ENCODE results near the gene EFNA4. TPM values are rescaled to one million over a fixed set of nuclear protein-coding genes. Genes with fewer than 3 reads are reported as not detected.
"Not testable (repeated sequence)": the region's sequence is repeated elsewhere in the genome, so short reads cannot be mapped to it uniquely, and the experiment has no call there.

EFNA4 gene
- total RNA-seq, 1 experiment from 2014 or later: 14.5 TPM

DNA sequence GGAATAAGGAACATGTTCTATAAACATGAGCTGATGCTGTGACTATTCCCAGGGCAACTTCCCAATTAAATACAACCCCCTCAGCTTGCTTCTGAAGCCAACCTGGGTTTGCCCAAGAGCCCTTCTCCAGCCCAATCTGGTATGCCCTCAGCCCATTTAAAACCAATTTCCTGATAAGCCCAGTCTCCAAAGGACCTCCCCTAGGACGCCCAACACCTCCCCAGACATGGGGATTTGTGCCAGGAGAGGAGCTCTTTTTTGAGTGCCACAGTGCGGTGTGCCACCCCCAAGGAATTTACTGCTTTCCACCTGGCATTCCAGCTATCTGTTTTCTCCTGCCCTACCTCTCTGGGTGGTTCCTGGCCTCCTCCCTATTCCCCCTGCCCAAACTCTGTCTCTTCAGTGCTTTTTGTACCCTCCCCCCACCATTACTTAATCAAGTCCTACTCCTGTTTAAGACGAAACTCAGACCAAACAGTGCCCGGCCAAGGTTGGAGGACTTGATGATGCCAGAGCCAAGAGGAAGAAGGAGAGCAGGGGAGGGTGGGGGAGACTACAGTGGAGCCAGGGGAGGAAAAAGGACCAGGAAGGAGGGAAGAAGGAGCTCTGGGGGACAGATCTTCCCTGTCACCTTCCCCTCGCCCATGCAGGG is 52.7 kb downstream of the EFNA4 start:
- Histone ChIP-seq H3K9me3 (ENCODE audit: low read length) (no peaks in the 10 kb centered on the region), H3K36me3 (ENCODE audit: insufficient read depth, low read length) (no peaks in the 10 kb centered on the region), H4K20me1 (ENCODE audit: insufficient read depth, low read depth, low read length) (no peaks in the 10 kb centered on the region), H3K4me2 (ENCODE audit: low read depth, low read length, poor library complexity, severe bottlenecking) (no peak overlapping the region), H3K9me2 (replicated peaks; ENCODE audit: insufficient read depth, low read length) (no peaks in the 10 kb centered on the region), H3K27me3 (ENCODE audit: low read length) (no peaks in the 10 kb centered on the region), H3K4me3 (ENCODE audit: low read length) (no peak overlapping the region), H3K79me2 (ENCODE audit: low read length) (no peaks in the 10 kb centered on the region), H3K4me1 (ENCODE audit: low read length) (no peaks in the 10 kb centered on the region), H3K9ac (ENCODE audit: low read length) (no peak overlapping the region), H2AFZ (ENCODE audit: low read length) (no peak overlapping the region), H3K27ac (ENCODE audit: low read length) (no peak overlapping the region)
- DNase-seq: no peak

DNA sequence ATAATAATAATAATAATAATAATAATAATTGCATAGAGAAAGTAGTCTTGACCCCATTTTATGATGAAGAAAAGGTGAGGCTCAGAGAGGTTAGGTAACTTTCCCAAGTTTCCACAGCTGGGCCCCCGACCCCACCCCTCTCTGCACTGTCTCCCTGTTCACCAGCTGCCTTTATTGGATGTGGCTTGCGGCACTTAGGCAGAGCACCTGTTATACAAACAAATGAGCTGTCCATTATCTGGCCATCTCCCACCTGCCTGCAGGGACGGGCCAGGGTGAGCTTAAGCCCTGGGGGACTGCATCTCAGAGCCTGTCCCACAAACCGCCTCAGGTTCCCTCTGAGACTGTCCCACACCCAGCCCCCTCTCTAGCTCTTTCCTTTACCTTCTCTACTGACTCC is 54.1 kb downstream of the EFNA4 start:
- no peak overlapping the region for H3K4me2 ChIP-seq (ENCODE audit: low read depth, low read length, poor library complexity, severe bottlenecking)

DNA sequence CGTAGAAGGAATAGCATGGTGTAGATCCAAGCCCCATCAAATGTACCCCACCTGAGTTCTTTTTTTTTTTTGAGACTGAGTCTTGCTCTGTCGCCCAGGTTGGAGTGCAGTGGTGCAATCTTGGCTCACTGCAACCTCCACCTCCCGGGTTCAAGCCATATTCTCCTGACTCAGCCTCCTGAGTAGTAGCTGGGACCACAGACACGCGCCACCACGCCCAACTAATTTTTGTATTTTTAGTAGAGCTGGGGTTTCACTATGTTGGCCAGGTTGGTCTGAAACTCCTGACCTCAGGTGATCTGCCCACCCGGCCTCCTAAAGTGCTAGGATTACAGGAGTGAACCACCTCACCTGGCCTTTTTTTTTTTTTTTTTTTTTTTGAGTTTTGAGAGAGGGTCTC is 54.5 kb downstream of the EFNA4 start:
- H3K27ac ChIP-seq (ENCODE audit: low read length); H3K4me3 ChIP-seq (ENCODE audit: low read length); H3K9me2 ChIP-seq (replicated peaks; ENCODE audit: insufficient read depth, low read length); H3K4me1 ChIP-seq (ENCODE audit: low read length); DNase-seq; H3K9me3 ChIP-seq (ENCODE audit: low read length); H3K27me3 ChIP-seq (ENCODE audit: low read length); H3K36me3 ChIP-seq (ENCODE audit: insufficient read depth, low read length); H3K4me2 ChIP-seq (ENCODE audit: low read depth, low read length, poor library complexity, severe bottlenecking); H3K79me2 ChIP-seq (ENCODE audit: low read length); H4K20me1 ChIP-seq (ENCODE audit: insufficient read depth, low read depth, low read length); H3K9ac ChIP-seq (ENCODE audit: low read length); H2AFZ ChIP-seq (ENCODE audit: low read length): not testable (repeated sequence)

More for the DNA sequence above, 54.1 kb downstream of the EFNA4 start:
- no peak for DNase-seq
- H2AFZ ChIP-seq (ENCODE audit: low read length): no peak overlapping the region
- no peaks in the 10 kb centered on the region for H3K4me1 ChIP-seq (ENCODE audit: low read length)
- no peaks in the 10 kb centered on the region for H3K36me3 ChIP-seq (ENCODE audit: insufficient read depth, low read length)
- H3K27ac ChIP-seq (ENCODE audit: low read length): no peak overlapping the region
- H4K20me1 ChIP-seq (ENCODE audit: insufficient read depth, low read depth, low read length): no peaks in the 10 kb centered on the region
- no peaks in the 10 kb centered on the region for H3K9me3 ChIP-seq (ENCODE audit: low read length)
- no peak overlapping the region for H3K9ac ChIP-seq (ENCODE audit: low read length)
- H3K27me3 ChIP-seq (ENCODE audit: low read length): no peaks in the 10 kb centered on the region
- H3K79me2 ChIP-seq (ENCODE audit: low read length): no peaks in the 10 kb centered on the region
- no peaks in the 10 kb centered on the region for H3K9me2 ChIP-seq (replicated peaks; ENCODE audit: insufficient read depth, low read length)
- H3K4me3 ChIP-seq (ENCODE audit: low read length): no peak overlapping the region

Other genes starting within 250 kb of the EFNA4 start
- gene KCNN3, start 193.5 kb upstream of the EFNA4 start, total RNA-seq (2014; rRNA removed; shearing (Covaris generic); ENCODE audit: low replicate concordance): 50.0 and 68.2 TPM in 2 replicates
- gene PMVK, start 127.0 kb upstream of the EFNA4 start, total RNA-seq (2014; rRNA removed; shearing (Covaris generic); ENCODE audit: low replicate concordance): 11.1 and 14.1 TPM in 2 replicates
- gene PBXIP1, start 107.6 kb upstream of the EFNA4 start, total RNA-seq (2014; rRNA removed; shearing (Covaris generic); ENCODE audit: low replicate concordance): 26.1 and 55.8 TPM in 2 replicates
- gene PYGO2, start 102.0 kb upstream of the EFNA4 start, total RNA-seq (2014; rRNA removed; shearing (Covaris generic); ENCODE audit: low replicate concordance): 37.3 and 44.4 TPM in 2 replicates
- gene SHC1, start 93.0 kb upstream of the EFNA4 start, total RNA-seq (2014; rRNA removed; shearing (Covaris generic); ENCODE audit: low replicate concordance): 27.8 and 35.3 TPM in 2 replicates
- 110 and 225 TPM in 2 replicates for gene CKS1B, start 89.1 kb upstream of the EFNA4 start, total RNA-seq (2014; rRNA removed; shearing (Covaris generic); ENCODE audit: low replicate concordance)
- gene FLAD1, start 80.4 kb upstream of the EFNA4 start, total RNA-seq (2014; rRNA removed; shearing (Covaris generic); ENCODE audit: low replicate concordance): 48.7 and 57.3 TPM in 2 replicates
- 2.6 TPM in 1 of 2 replicates, not detected in the other for gene LENEP, start 70.2 kb upstream of the EFNA4 start, total RNA-seq (2014; rRNA removed; shearing (Covaris generic); ENCODE audit: low replicate concordance)
- gene ZBTB7B, start 60.9 kb upstream of the EFNA4 start, total RNA-seq (2014; rRNA removed; shearing (Covaris generic); ENCODE audit: low replicate concordance): 17.1 and 31.0 TPM in 2 replicates
- gene DCST2, start 30.0 kb upstream of the EFNA4 start, total RNA-seq (2014; rRNA removed; shearing (Covaris generic); ENCODE audit: low replicate concordance): 1.3 and 3.5 TPM in 2 replicates
- not detected in 2 replicates for gene DCST1, start 29.9 kb upstream of the EFNA4 start, total RNA-seq (2014; rRNA removed; shearing (Covaris generic); ENCODE audit: low replicate concordance)
- gene ADAM15, start 12.4 kb upstream of the EFNA4 start, total RNA-seq (2014; rRNA removed; shearing (Covaris generic); ENCODE audit: low replicate concordance): 33.6 and 50.0 TPM in 2 replicates
- 12.2 and 15.7 TPM in 2 replicates for gene EFNA3, start 15.1 kb downstream of the EFNA4 start, total RNA-seq (2014; rRNA removed; shearing (Covaris generic); ENCODE audit: low replicate concordance)
- not detected in 2 replicates for gene EFNA1, start 64.1 kb downstream of the EFNA4 start, total RNA-seq (2014; rRNA removed; shearing (Covaris generic); ENCODE audit: low replicate concordance)
- 47.8 and 56.5 TPM in 2 replicates for gene SLC50A1, start 72.1 kb downstream of the EFNA4 start, total RNA-seq (2014; rRNA removed; shearing (Covaris generic); ENCODE audit: low replicate concordance)
- 22.2 and 33.2 TPM in 2 replicates for gene DPM3, start 76.8 kb downstream of the EFNA4 start, total RNA-seq (2014; rRNA removed; shearing (Covaris generic); ENCODE audit: low replicate concordance)
- 237 and 400 TPM in 2 replicates for gene KRTCAP2, start 109.6 kb downstream of the EFNA4 start, total RNA-seq (2014; rRNA removed; shearing (Covaris generic); ENCODE audit: low replicate concordance)
- gene TRIM46, start 110.1 kb downstream of the EFNA4 start, total RNA-seq (2014; rRNA removed; shearing (Covaris generic); ENCODE audit: low replicate concordance): 5.1 and 19.2 TPM in 2 replicates
- gene THBS3, start 144.2 kb downstream of the EFNA4 start, total RNA-seq (2014; rRNA removed; shearing (Covaris generic); ENCODE audit: low replicate concordance): 11.9 and 18.7 TPM in 2 replicates
- 49.5 and 56.9 TPM in 2 replicates for gene MTX1, start 145.0 kb downstream of the EFNA4 start, total RNA-seq (2014; rRNA removed; shearing (Covaris generic); ENCODE audit: low replicate concordance)
- 20.7 and 30.6 TPM in 2 replicates for gene ENTREP3, start 191.7 kb downstream of the EFNA4 start, total RNA-seq (2014; rRNA removed; shearing (Covaris generic); ENCODE audit: low replicate concordance)
- gene SCAMP3, start 198.6 kb downstream of the EFNA4 start, total RNA-seq (2014; rRNA removed; shearing (Covaris generic); ENCODE audit: low replicate concordance): 69.7 and 73.5 TPM in 2 replicates
- 78.7 and 99.6 TPM in 2 replicates for gene CLK2, start 209.8 kb downstream of the EFNA4 start, total RNA-seq (2014; rRNA removed; shearing (Covaris generic); ENCODE audit: low replicate concordance)
- 5.9 and 6.3 TPM in 2 replicates for gene HCN3, start 213.7 kb downstream of the EFNA4 start, total RNA-seq (2014; rRNA removed; shearing (Covaris generic); ENCODE audit: low replicate concordance)
- gene PKLR, start 237.7 kb downstream of the EFNA4 start, total RNA-seq (2014; rRNA removed; shearing (Covaris generic); ENCODE audit: low replicate concordance): not detected in 2 replicates
- 298 and 377 TPM in 2 replicates for gene FDPS, start 245.1 kb downstream of the EFNA4 start, total RNA-seq (2014; rRNA removed; shearing (Covaris generic); ENCODE audit: low replicate concordance)

Data from Karpas-422 (cell line).